DOHH2 (cell line): ENCODE results near the gene CSTB.

Experiments
- H3F3A ChIP-seq: fragments of 200-600 bp; sonication (generic), shearing (Covaris generic); 2 replicates; pipeline ENCODE4 v1.6.0; 2016; ENCODE audit warnings: antibody characterized with exemption, mild to moderate bottlenecking; ENCODE audit not compliant: control insufficient read depth, insufficient read depth
- H3K27ac ChIP-seq: fragments of 200-600 bp; sonication (generic); 2 replicates; pipeline ENCODE4 v1.5.1; 2014; ENCODE audit warnings: low read depth, mild to moderate bottlenecking, low read length, moderate library complexity
- H3K27me3 ChIP-seq: fragments of 200-600 bp; sonication (generic); 2 replicates; pipeline ENCODE4 v1.6.1; 2014; ENCODE audit warnings: mild to moderate bottlenecking, low read length, mixed read lengths; ENCODE audit not compliant: control insufficient read depth
- H3K36me3 ChIP-seq: fragments of 200-600 bp; sonication (generic); 2 replicates; pipeline ENCODE4 v1.6.1; 2014; ENCODE audit warnings: mild to moderate bottlenecking, low read length, moderate library complexity, mixed read lengths; ENCODE audit not compliant: control insufficient read depth
- H3K4me1 ChIP-seq: fragments of 200-600 bp; sonication (generic); 2 replicates; pipeline ENCODE4 v1.6.1; 2014; ENCODE audit warnings: mild to moderate bottlenecking, low read length, mixed read lengths; ENCODE audit not compliant: control insufficient read depth
- H3K4me2 ChIP-seq: fragments of 200-600 bp; sonication (generic); 2 replicates; pipeline ENCODE4 v1.6.0; 2014; ENCODE audit warnings: mild to moderate bottlenecking, low read length, moderate library complexity
- H3K4me3 ChIP-seq: fragments of 200-600 bp; sonication (generic); 2 replicates; pipeline ENCODE4 v1.5.1; 2014; ENCODE audit warnings: mild to moderate bottlenecking, low read length, mixed read lengths
- H3K79me2 ChIP-seq: fragments of 200-600 bp; sonication (generic); 2 replicates; pipeline ENCODE4 v1.6.1; 2014; ENCODE audit warnings: mild to moderate bottlenecking, low read length, mixed read lengths; ENCODE audit not compliant: control insufficient read depth
- H3K9me2 ChIP-seq: fragments of 200-600 bp; sonication (generic); replicated peaks from 2 replicates; pipeline ENCODE4 v1.6.1; 2014; ENCODE audit warnings: mild to moderate bottlenecking, low read length, mixed read lengths; ENCODE audit not compliant: control insufficient read depth
- H3K9me3 ChIP-seq: fragments of 200-600 bp; sonication (generic); 2 replicates; pipeline ENCODE4 v1.6.1; 2014; ENCODE audit warnings: antibody characterized with exemption, low read length, mixed read lengths; ENCODE audit not compliant: control insufficient read depth, insufficient read depth
- H4K20me1 ChIP-seq: fragments of 200-600 bp; sonication (generic); 2 replicates; pipeline ENCODE4 v1.6.0; 2014; ENCODE audit warnings: low read depth, mild to moderate bottlenecking, antibody characterized with exemption, low read length, moderate library complexity; ENCODE audit not compliant: control insufficient read depth, insufficient read depth
- EZH2phosphoT487 ChIP-seq: fragments of 200-600 bp; sonication (generic); IDR thresholded peaks from 2 replicates; pipeline ENCODE4 v1.6.1; 2017; ENCODE audit warnings: borderline replicate concordance, mild to moderate bottlenecking, antibody characterized with exemption, low read length, moderate library complexity, mixed read lengths
- TF ChIP-seq, protein P1 (sequence below): fragments of 200-600 bp; sonication (generic); IDR thresholded peaks from one replicate; pipeline ENCODE4 v1.5.1; 2014; ENCODE audit warnings: antibody characterized with exemption, mild to moderate bottlenecking, low read depth, low read length; ENCODE audit not compliant: poor library complexity, severe bottlenecking

CSTB gene

DNA sequence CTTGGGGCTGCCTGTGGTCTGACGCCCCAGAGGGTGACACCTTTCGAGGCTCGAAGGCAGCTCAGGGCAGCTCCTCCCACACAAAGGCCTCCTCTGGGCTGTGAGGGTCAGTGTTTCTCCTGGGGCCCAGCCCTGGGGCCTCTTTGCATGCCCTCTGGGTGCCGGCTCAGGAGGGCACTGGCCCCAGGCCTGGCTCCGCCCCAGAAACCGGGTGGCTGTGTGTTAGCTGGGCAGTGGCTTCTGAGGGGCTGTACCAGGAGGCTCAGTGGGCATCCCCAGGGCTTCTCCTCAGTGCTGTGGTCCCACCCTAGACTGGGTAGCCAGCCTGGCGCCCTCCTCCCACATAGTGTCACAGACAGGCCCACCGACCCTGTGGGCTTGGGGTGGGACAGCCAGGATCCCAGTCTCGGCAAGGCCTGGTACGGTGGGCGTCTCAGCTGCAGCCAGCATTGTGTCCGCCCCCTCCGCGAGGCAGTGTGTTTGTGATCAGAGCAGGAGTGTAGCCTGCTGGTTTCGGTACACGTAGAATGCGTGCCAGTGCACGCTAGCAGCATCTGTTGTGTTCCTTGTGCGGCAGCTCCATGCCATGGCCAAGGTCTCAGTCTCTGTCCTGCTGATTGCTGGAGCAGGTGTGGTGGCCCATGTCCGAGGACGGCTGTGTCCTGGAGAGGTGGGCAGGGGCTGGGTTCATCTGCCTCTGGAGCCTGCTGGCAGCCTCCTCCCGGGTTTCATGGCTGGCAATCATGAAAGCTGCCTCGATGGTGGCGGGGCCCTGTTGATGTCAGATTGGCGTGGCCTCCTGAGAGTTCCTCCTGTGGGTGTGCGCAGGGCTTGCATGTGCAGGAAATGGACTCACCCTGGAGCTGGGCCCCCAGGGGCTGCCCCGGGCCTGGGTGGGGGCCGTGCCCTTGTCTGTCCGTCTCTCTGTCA lies 41.3 kb upstream of the CSTB start:
- peaks cover 15% of the 10 kb centered on the region for H3F3A ChIP-seq
- H3K9me2 ChIP-seq = no peaks in the 10 kb centered on the region
- H3K36me3 ChIP-seq = no peaks in the 10 kb centered on the region
- no peaks in the 10 kb centered on the region for H3K79me2 ChIP-seq
- peak overlapping the region; percentile 70 for H3K4me2 ChIP-seq
- TF ChIP-seq, protein P1, sequence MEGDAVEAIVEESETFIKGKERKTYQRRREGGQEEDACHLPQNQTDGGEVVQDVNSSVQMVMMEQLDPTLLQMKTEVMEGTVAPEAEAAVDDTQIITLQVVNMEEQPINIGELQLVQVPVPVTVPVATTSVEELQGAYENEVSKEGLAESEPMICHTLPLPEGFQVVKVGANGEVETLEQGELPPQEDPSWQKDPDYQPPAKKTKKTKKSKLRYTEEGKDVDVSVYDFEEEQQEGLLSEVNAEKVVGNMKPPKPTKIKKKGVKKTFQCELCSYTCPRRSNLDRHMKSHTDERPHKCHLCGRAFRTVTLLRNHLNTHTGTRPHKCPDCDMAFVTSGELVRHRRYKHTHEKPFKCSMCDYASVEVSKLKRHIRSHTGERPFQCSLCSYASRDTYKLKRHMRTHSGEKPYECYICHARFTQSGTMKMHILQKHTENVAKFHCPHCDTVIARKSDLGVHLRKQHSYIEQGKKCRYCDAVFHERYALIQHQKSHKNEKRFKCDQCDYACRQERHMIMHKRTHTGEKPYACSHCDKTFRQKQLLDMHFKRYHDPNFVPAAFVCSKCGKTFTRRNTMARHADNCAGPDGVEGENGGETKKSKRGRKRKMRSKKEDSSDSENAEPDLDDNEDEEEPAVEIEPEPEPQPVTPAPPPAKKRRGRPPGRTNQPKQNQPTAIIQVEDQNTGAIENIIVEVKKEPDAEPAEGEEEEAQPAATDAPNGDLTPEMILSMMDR = no peak
- no peak for TF ChIP-seq EZH2phosphoT487
- H3K27me3 ChIP-seq = no peaks in the 10 kb centered on the region
- H3K4me1 ChIP-seq = peaks cover 33% of the 10 kb centered on the region
- no peaks in the 10 kb centered on the region for H3K9me3 ChIP-seq
- H3K27ac ChIP-seq = no peak overlapping the region
- no peak overlapping the region; the same call in 1 of the 2 replicates for H3K4me3 ChIP-seq
- 0 out of 2 replicates have a peak, but pooled peaks cover 4% of the 10 kb centered on the region for H4K20me1 ChIP-seq

DNA sequence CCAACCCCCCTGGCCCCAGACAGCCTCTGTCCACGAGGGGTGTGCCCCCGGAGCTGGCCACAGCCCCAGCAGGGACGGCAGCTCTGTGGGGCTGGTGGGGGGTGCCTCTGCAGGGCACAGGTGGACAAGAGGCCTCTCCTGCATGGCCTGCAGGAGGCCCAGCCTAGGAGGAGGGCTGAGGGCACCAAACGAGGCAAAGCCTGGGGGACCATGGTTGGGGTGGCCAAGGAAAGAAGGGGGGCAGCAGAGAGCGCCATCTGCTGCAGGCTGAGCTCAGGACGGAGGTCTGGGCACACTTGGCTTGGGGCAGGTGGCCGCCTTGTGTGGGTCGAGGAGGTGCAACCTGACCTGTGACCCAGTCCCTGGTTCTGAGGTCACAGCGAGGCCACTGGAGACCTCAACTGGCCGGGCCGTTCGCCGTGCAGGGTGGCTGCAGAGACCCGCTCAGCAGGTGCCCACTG lies 40.5 kb upstream of the CSTB start:
- no peaks in the 10 kb centered on the region for H3K9me2 ChIP-seq
- H3K27ac ChIP-seq = no peak overlapping the region
- H3K79me2 ChIP-seq = no peaks in the 10 kb centered on the region
- H3F3A ChIP-seq = peaks cover 15% of the 10 kb centered on the region
- no peak for TF ChIP-seq EZH2phosphoT487
- TF ChIP-seq, protein P1 = peak; percentile 56
- no peaks in the 10 kb centered on the region for H3K36me3 ChIP-seq
- H3K4me3 ChIP-seq = no peak overlapping the region
- H3K4me2 ChIP-seq = peak overlapping the region; percentile 70; the same call in 1 of the 2 replicates
- no peaks in the 10 kb centered on the region for H3K27me3 ChIP-seq
- peaks cover 33% of the 10 kb centered on the region for H3K4me1 ChIP-seq
- H4K20me1 ChIP-seq = 0 out of 2 replicates have a peak, but pooled peaks cover 4% of the 10 kb centered on the region
- H3K9me3 ChIP-seq = no peaks in the 10 kb centered on the region

DNA sequence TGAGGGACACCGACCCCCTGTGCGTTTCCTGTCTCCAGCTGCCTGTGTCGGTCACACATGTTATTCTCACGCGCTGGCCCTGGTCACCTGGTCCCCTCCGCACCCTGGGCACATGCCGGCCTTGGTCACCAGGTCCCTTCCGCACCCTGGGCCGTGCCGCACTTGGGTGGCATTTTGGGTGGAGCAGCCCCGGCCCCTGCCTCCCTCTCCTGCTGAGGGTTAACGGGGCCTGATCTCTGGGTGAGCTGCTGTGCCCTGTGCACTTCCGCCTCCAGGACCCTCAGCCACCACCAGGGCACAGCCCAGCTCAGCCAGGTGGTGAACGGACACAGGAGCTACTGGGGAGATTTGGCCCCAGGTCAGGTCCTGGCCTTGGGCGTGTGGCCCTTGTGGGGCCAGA lies 39.9 kb upstream of the CSTB start:
- Histone ChIP-seq H3K9me3 (no peaks in the 10 kb centered on the region), H3K4me1 (peaks cover 36% of the 10 kb centered on the region), H3K4me3 (no peak overlapping the region), H3F3A (peaks cover 15% of the 10 kb centered on the region), H3K4me2 (no peak overlapping the region), H3K36me3 (no peaks in the 10 kb centered on the region), H3K27ac (no peak overlapping the region), H3K27me3 (no peaks in the 10 kb centered on the region), H3K79me2 (no peaks in the 10 kb centered on the region), H3K9me2 (no peaks in the 10 kb centered on the region), H4K20me1 (peaks cover 7% of the 10 kb centered on the region; the same call in 1 of the 2 replicates)
- TF ChIP-seq, protein P1 = no peak
- TF ChIP-seq EZH2phosphoT487 = no peak
